ENCODE data around the gene UBE2B. TPM values are rescaled to one million over a fixed set of nuclear protein-coding genes. Genes with fewer than 3 reads are reported as not detected.
A peak's percentile ranks its signal among the peaks of the same experiment; 100 is the strongest.

The UBE2B gene
- total RNA-seq, 1 experiment from 2014 or later = 39.7 TPM

DNA sequence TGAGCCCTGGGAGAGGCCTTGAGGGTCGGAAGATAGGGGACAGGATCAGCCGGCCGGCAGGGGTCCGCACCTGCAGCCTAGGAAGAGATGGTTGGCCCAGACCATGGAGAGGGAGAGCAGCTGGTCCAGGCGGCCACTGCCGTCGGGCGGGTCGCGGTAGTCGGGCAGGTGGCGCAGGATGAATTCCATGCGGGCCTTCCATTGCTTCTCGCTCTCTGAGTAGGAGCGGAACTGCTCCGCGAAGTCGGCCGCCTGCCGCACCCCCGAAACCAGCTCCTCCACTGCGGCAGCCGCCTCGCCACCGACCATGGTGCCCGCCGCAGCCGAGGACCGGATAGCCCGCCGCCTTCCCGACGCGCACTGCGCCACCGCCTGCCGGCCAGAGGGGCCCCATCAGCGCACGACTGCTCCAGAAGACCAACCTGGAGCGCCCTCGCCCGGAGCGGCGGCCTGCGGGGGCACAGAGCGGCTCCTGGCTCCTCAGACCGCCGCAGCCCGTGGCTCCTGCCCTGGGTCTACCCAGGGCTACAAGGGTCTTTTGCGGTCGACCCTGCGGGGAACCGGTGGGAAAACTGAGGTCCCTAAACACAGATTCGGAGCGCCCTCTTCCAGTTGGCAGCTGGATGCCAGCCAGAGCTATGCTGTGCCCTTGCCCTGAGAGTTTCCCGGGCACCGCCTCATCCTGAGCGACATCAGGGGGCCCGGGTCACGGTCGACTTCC is 40.3 kb downstream of the UBE2B start, which contains the start of gene CDKN2AIPNL (continued):
- TF ChIP-seq TCF7 (CRISPR knock-in tag; IDR thresholded peaks at IDR 0.05; ENCODE audit: low read depth) (0 out of 2 replicates have a peak, but pooled peaks have one; percentile 74), NR3C1 (CRISPR knock-in tag; conservative IDR thresholded peaks at IDR 0.05; ENCODE audit: low read depth) (no peak), ZNF396 (CRISPR knock-in tag; IDR thresholded peaks at IDR 0.05; ENCODE audit: borderline replicate concordance) (no peak), TEAD4 (CRISPR knock-in tag; IDR thresholded peaks at IDR 0.05) (no peak), ZNF263 (CRISPR knock-in tag; IDR thresholded peaks at IDR 0.05; ENCODE audit: low read depth) (no peak), ESRRA (CRISPR knock-in tag; IDR thresholded peaks at IDR 0.05; ENCODE audit: borderline replicate concordance) (no peak), JAZF1 (CRISPR knock-in tag; IDR thresholded peaks at IDR 0.05) (no peak), CBFB (CRISPR knock-in tag; IDR thresholded peaks at IDR 0.05; ENCODE audit: low read depth) (0 out of 2 replicates have a peak, but pooled peaks have one; percentile 87), SP1 (CRISPR knock-in tag; conservative IDR thresholded peaks at IDR 0.05) (peak; percentile 88), ZBTB21 (CRISPR knock-in tag; IDR thresholded peaks at IDR 0.05; ENCODE audit: borderline replicate concordance) (peak; percentile 75; the same call in 1 of the 2 replicates), ELF4 (CRISPR knock-in tag; IDR thresholded peaks at IDR 0.05; ENCODE audit: low read depth) (no peak), SMAD4 (CRISPR knock-in tag; IDR thresholded peaks at IDR 0.05) (no peak), KAT7 (CRISPR knock-in tag; IDR thresholded peaks at IDR 0.05; ENCODE audit: borderline replicate concordance) (no peak), TP53 (CRISPR knock-in tag; IDR thresholded peaks at IDR 0.05) (peak; percentile 82; the same call in 1 of the 2 replicates), CREB1 (CRISPR knock-in tag; IDR thresholded peaks at IDR 0.05) (0 out of 2 replicates have a peak, but pooled peaks have one; percentile 47)
- TF ChIP-seq, protein P1, sequence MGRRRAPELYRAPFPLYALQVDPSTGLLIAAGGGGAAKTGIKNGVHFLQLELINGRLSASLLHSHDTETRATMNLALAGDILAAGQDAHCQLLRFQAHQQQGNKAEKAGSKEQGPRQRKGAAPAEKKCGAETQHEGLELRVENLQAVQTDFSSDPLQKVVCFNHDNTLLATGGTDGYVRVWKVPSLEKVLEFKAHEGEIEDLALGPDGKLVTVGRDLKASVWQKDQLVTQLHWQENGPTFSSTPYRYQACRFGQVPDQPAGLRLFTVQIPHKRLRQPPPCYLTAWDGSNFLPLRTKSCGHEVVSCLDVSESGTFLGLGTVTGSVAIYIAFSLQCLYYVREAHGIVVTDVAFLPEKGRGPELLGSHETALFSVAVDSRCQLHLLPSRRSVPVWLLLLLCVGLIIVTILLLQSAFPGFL (CRISPR knock-in tag; IDR thresholded peaks at IDR 0.05; ENCODE audit: borderline replicate concordance) = no peak
- TF ChIP-seq, protein P2, sequence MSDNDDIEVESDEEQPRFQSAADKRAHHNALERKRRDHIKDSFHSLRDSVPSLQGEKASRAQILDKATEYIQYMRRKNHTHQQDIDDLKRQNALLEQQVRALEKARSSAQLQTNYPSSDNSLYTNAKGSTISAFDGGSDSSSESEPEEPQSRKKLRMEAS (CRISPR knock-in tag; IDR thresholded peaks at IDR 0.05) = peak; percentile 95
- TF ChIP-seq, protein P3, sequence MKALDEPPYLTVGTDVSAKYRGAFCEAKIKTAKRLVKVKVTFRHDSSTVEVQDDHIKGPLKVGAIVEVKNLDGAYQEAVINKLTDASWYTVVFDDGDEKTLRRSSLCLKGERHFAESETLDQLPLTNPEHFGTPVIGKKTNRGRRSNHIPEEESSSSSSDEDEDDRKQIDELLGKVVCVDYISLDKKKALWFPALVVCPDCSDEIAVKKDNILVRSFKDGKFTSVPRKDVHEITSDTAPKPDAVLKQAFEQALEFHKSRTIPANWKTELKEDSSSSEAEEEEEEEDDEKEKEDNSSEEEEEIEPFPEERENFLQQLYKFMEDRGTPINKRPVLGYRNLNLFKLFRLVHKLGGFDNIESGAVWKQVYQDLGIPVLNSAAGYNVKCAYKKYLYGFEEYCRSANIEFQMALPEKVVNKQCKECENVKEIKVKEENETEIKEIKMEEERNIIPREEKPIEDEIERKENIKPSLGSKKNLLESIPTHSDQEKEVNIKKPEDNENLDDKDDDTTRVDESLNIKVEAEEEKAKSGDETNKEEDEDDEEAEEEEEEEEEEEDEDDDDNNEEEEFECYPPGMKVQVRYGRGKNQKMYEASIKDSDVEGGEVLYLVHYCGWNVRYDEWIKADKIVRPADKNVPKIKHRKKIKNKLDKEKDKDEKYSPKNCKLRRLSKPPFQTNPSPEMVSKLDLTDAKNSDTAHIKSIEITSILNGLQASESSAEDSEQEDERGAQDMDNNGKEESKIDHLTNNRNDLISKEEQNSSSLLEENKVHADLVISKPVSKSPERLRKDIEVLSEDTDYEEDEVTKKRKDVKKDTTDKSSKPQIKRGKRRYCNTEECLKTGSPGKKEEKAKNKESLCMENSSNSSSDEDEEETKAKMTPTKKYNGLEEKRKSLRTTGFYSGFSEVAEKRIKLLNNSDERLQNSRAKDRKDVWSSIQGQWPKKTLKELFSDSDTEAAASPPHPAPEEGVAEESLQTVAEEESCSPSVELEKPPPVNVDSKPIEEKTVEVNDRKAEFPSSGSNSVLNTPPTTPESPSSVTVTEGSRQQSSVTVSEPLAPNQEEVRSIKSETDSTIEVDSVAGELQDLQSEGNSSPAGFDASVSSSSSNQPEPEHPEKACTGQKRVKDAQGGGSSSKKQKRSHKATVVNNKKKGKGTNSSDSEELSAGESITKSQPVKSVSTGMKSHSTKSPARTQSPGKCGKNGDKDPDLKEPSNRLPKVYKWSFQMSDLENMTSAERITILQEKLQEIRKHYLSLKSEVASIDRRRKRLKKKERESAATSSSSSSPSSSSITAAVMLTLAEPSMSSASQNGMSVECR (CRISPR knock-in tag; IDR thresholded peaks at IDR 0.05; ENCODE audit: borderline replicate concordance) = peak; percentile 88; the same call in 1 of the 2 replicates
- TF ChIP-seq, protein P4, sequence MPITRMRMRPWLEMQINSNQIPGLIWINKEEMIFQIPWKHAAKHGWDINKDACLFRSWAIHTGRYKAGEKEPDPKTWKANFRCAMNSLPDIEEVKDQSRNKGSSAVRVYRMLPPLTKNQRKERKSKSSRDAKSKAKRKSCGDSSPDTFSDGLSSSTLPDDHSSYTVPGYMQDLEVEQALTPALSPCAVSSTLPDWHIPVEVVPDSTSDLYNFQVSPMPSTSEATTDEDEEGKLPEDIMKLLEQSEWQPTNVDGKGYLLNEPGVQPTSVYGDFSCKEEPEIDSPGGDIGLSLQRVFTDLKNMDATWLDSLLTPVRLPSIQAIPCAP (CRISPR knock-in tag; IDR thresholded peaks at IDR 0.05) = 0 out of 2 replicates have a peak, but pooled peaks have one; percentile 75
- TF ChIP-seq, protein P5, sequence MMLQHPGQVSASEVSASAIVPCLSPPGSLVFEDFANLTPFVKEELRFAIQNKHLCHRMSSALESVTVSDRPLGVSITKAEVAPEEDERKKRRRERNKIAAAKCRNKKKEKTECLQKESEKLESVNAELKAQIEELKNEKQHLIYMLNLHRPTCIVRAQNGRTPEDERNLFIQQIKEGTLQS (CRISPR knock-in tag; conservative IDR thresholded peaks at IDR 0.05) = 0 out of 2 replicates have a peak, but pooled peaks have one; percentile 43
- TF ChIP-seq, protein P6, sequence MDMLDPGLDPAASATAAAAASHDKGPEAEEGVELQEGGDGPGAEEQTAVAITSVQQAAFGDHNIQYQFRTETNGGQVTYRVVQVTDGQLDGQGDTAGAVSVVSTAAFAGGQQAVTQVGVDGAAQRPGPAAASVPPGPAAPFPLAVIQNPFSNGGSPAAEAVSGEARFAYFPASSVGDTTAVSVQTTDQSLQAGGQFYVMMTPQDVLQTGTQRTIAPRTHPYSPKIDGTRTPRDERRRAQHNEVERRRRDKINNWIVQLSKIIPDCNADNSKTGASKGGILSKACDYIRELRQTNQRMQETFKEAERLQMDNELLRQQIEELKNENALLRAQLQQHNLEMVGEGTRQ (CRISPR knock-in tag; IDR thresholded peaks at IDR 0.05) = peak; percentile 57; the same call in 1 of the 2 replicates
- TF ChIP-seq, protein P7, sequence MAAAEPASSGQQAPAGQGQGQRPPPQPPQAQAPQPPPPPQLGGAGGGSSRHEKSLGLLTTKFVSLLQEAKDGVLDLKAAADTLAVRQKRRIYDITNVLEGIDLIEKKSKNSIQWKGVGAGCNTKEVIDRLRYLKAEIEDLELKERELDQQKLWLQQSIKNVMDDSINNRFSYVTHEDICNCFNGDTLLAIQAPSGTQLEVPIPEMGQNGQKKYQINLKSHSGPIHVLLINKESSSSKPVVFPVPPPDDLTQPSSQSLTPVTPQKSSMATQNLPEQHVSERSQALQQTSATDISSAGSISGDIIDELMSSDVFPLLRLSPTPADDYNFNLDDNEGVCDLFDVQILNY (CRISPR knock-in tag; IDR thresholded peaks at IDR 0.05) = peak; percentile 73; the same call in 1 of the 2 replicates
- TF ChIP-seq, protein P8, sequence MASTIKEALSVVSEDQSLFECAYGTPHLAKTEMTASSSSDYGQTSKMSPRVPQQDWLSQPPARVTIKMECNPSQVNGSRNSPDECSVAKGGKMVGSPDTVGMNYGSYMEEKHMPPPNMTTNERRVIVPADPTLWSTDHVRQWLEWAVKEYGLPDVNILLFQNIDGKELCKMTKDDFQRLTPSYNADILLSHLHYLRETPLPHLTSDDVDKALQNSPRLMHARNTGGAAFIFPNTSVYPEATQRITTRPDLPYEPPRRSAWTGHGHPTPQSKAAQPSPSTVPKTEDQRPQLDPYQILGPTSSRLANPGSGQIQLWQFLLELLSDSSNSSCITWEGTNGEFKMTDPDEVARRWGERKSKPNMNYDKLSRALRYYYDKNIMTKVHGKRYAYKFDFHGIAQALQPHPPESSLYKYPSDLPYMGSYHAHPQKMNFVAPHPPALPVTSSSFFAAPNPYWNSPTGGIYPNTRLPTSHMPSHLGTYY (CRISPR knock-in tag; IDR thresholded peaks at IDR 0.05) = no peak
- TF ChIP-seq, protein P9, sequence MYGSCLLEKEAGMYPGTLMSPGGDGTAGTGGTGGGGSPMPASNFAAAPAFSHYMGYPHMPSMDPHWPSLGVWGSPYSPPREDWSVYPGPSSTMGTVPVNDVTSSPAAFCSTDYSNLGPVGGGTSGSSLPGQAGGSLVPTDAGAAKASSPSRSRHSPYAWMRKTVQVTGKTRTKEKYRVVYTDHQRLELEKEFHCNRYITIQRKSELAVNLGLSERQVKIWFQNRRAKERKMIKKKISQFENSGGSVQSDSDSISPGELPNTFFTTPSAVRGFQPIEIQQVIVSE (CRISPR knock-in tag; IDR thresholded peaks at IDR 0.05; ENCODE audit: borderline replicate concordance) = no peak
- TF ChIP-seq, protein P10, sequence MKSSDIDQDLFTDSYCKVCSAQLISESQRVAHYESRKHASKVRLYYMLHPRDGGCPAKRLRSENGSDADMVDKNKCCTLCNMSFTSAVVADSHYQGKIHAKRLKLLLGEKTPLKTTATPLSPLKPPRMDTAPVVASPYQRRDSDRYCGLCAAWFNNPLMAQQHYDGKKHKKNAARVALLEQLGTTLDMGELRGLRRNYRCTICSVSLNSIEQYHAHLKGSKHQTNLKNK (CRISPR knock-in tag; IDR thresholded peaks at IDR 0.05) = no peak
